ENCODE measurements around the gene HOATZ.

The HOATZ gene

GRCh38 chr11:111550258-111550657, 35.7 kb downstream of the HOATZ start:
- DNase-seq (ENCODE audit: low read depth), result no peak
- H3K4me3 ChIP-seq (ENCODE audit: low read length), result no peak overlapping the region
- peaks cover 9% of the 10 kb centered on the region for H3K4me1 ChIP-seq (ENCODE audit: control insufficient read depth, insufficient read depth, low read length)
- no peaks in the 10 kb centered on the region for H3K27me3 ChIP-seq (replicated peaks; ENCODE audit: control insufficient read depth, insufficient read depth, low read length)
- peaks cover 21% of the 10 kb centered on the region for H3K36me3 ChIP-seq (ENCODE audit: control insufficient read depth, insufficient read depth, low read length, severe bottlenecking)
- no peak overlapping the region for H3K9ac ChIP-seq (ENCODE audit: low read length)
- H3K9me3 ChIP-seq (ENCODE audit: control insufficient read depth, low read length), result no peaks in the 10 kb centered on the region

GRCh38 chr11:111554532-111554931, 40.0 kb downstream of the HOATZ start:
- no peaks in the 10 kb centered on the region for H3K27me3 ChIP-seq (replicated peaks; ENCODE audit: control insufficient read depth, insufficient read depth, low read length)
- peak overlapping the region; percentile 32 for H3K9ac ChIP-seq (ENCODE audit: low read length)
- H3K4me3 ChIP-seq (ENCODE audit: low read length), result peak overlapping the region; percentile 17
- DNase-seq (ENCODE audit: low read depth), result no peak
- no peaks in the 10 kb centered on the region for H3K9me3 ChIP-seq (ENCODE audit: control insufficient read depth, low read length)
- H3K36me3 ChIP-seq (ENCODE audit: control insufficient read depth, insufficient read depth, low read length, severe bottlenecking), result no peaks in the 10 kb centered on the region
- H3K4me1 ChIP-seq (ENCODE audit: control insufficient read depth, insufficient read depth, low read length), result peaks cover 40% of the 10 kb centered on the region

DNA sequence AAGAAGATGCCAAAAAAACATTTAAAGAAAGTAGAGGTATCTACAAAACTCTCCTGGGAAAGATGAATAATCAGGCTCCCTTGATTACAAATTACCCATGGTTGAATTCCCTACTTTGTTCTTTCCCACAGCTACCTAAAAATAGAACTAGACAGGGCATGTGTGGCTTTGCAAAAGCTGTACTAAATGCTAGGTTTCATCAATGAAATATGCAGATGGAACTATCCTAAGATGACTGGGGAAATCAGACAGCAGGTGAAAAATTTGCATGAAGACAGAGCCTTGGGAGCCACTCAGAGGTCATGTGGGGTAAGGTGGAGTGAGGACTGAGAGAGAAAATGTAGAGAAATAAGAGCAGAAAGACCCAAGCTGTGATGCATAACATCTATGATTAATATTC, 40.7 kb downstream of the HOATZ start:
- Histone ChIP-seq H3K27me3 (replicated peaks; ENCODE audit: control insufficient read depth, insufficient read depth, low read length) (no peaks in the 10 kb centered on the region), H3K9me3 (ENCODE audit: control insufficient read depth, low read length) (no peaks in the 10 kb centered on the region), H3K36me3 (ENCODE audit: control insufficient read depth, insufficient read depth, low read length, severe bottlenecking) (peaks cover under 1% of the 10 kb centered on the region), H3K9ac (ENCODE audit: low read length) (no peak overlapping the region), H3K4me1 (ENCODE audit: control insufficient read depth, insufficient read depth, low read length) (peaks cover 46% of the 10 kb centered on the region), H3K4me3 (ENCODE audit: low read length) (no peak overlapping the region)
- DNase-seq (ENCODE audit: low read depth), result peak; percentile 50

- Histone ChIP-seq H3K9me3 (ENCODE audit: control insufficient read depth, low read length) (no peaks in the 10 kb centered on the region), H3K4me1 (ENCODE audit: control insufficient read depth, insufficient read depth, low read length) (peaks cover 68% of the 10 kb centered on the region), H3K4me3 (ENCODE audit: low read length) (peak overlapping the region; percentile 2), H3K36me3 (ENCODE audit: control insufficient read depth, insufficient read depth, low read length, severe bottlenecking) (peaks cover 4% of the 10 kb centered on the region), H3K27me3 (replicated peaks; ENCODE audit: control insufficient read depth, insufficient read depth, low read length) (no peaks in the 10 kb centered on the region), H3K9ac (ENCODE audit: low read length) (peak overlapping the region; percentile 57)
- DNase-seq (ENCODE audit: low read depth), result peak; percentile 98
Observed at GRCh38 chr11:111557425-111558111, 43.0 kb downstream of the HOATZ start.

DNA sequence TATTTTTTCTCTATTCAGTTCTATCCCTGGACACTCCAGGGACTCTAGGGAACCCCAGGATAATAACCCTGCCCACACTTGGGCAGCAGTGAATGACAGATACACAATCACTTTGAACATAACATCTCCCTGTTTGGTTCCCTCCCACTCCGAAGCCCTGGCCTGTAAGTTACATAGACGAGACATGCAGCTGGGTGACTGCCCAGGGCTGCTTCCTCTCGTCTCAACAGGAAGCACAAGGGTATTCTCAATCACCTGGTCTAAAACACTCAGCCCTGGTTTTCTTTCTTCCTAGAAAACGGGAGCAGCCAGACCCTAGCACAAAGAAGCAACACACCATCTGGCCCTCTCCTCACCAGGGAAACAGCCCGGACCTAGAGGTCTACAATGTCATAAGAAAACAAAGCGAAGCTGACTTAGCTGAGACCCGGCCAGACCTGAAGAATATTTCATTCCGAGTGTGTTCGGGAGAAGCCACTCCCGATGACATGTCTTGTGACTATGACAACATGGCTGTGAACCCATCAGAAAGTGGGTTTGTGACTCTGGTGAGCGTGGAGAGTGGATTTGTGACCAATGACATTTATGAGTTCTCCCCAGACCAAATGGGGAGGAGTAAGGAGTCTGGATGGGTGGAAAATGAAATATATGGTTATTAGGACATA, 45.4 kb downstream of the HOATZ start:
- no peak for DNase-seq (ENCODE audit: low read depth)
- Histone ChIP-seq H3K36me3 (ENCODE audit: control insufficient read depth, insufficient read depth, low read length, severe bottlenecking) (peaks cover 4% of the 10 kb centered on the region), H3K27me3 (replicated peaks; ENCODE audit: control insufficient read depth, insufficient read depth, low read length) (no peaks in the 10 kb centered on the region), H3K4me3 (ENCODE audit: low read length) (no peak overlapping the region), H3K9me3 (ENCODE audit: control insufficient read depth, low read length) (no peaks in the 10 kb centered on the region), H3K9ac (ENCODE audit: low read length) (no peak overlapping the region), H3K4me1 (ENCODE audit: control insufficient read depth, insufficient read depth, low read length) (peaks cover 65% of the 10 kb centered on the region)

DNA sequence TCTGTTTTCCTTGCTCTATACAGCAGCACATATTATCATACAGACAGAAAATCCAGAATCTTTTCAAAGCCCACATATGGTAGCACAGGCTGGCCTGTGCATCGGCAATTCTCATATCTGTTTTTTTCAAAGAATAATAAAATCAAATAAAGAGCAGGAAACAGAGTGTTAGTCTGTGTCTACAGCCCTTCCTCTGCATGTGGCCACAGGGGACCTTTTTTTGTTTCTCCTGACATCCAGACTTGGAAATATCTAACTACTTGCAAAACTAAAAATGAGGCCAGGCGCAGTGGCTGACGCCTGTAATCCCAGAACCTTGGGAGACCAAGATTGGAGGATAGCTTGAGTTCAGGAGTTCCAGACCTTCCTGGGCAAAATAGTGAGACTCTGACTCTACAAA, 46.2 kb downstream of the HOATZ start:
- DNase-seq (ENCODE audit: low read depth), result no peak
- Histone ChIP-seq H3K9ac (ENCODE audit: low read length) (peak overlapping the region; percentile 32), H3K4me1 (ENCODE audit: control insufficient read depth, insufficient read depth, low read length) (peaks cover 56% of the 10 kb centered on the region), H3K27me3 (replicated peaks; ENCODE audit: control insufficient read depth, insufficient read depth, low read length) (no peaks in the 10 kb centered on the region), H3K9me3 (ENCODE audit: control insufficient read depth, low read length) (no peaks in the 10 kb centered on the region), H3K36me3 (ENCODE audit: control insufficient read depth, insufficient read depth, low read length, severe bottlenecking) (peaks cover 4% of the 10 kb centered on the region), H3K4me3 (ENCODE audit: low read length) (no peak overlapping the region)

GRCh38 chr11:111561306-111561705, 46.7 kb downstream of the HOATZ start:
- Histone ChIP-seq H3K4me1 (ENCODE audit: control insufficient read depth, insufficient read depth, low read length) (peaks cover 51% of the 10 kb centered on the region), H3K27me3 (replicated peaks; ENCODE audit: control insufficient read depth, insufficient read depth, low read length) (no peaks in the 10 kb centered on the region), H3K36me3 (ENCODE audit: control insufficient read depth, insufficient read depth, low read length, severe bottlenecking) (peaks cover 4% of the 10 kb centered on the region)

DNA sequence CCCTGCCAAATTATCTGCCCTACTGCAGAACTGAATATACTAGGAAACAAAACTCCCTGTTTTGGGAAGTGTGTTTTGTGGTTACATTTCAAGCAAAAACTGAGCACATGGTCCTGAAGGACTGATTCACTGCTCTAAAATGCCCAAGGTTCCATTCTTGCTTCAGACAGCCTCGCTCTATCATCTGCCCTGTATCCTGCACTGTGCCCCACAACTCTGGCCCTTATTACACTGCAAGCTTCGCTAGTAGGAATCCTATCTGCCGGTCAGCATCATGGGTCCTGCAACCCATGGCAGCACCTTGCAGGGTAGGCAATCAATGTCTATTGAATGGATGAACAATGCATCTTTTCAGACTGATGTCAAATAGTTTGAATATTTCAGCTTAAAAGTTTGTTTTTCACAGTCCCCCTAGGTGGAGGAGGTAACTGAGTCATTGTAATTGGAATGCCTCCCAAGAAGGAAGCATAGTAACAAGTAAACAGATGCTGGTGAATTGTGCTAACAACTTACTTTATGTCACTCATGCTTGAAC, 47.3 kb downstream of the HOATZ start:
- Histone ChIP-seq H3K27me3 (replicated peaks; ENCODE audit: control insufficient read depth, insufficient read depth, low read length) (no peaks in the 10 kb centered on the region), H3K36me3 (ENCODE audit: control insufficient read depth, insufficient read depth, low read length, severe bottlenecking) (peaks cover 4% of the 10 kb centered on the region), H3K9ac (ENCODE audit: low read length) (peak overlapping the region; percentile 32), H3K4me3 (ENCODE audit: low read length) (no peak overlapping the region), H3K4me1 (ENCODE audit: control insufficient read depth, insufficient read depth, low read length) (peaks cover 45% of the 10 kb centered on the region), H3K9me3 (ENCODE audit: control insufficient read depth, low read length) (no peaks in the 10 kb centered on the region)
- DNase-seq (ENCODE audit: low read depth), result peak; percentile 77

More at GRCh38 chr11:111561306-111561705, 46.7 kb downstream of the HOATZ start:
- H3K9me3 ChIP-seq (ENCODE audit: control insufficient read depth, low read length), result no peaks in the 10 kb centered on the region
- peak overlapping the region; percentile 32 for H3K9ac ChIP-seq (ENCODE audit: low read length)
- H3K4me3 ChIP-seq (ENCODE audit: low read length), result no peak overlapping the region
- no peak for DNase-seq (ENCODE audit: low read depth)

- H3K27me3 ChIP-seq (replicated peaks; ENCODE audit: control insufficient read depth, insufficient read depth, low read length), result no peaks in the 10 kb centered on the region
- H3K9me3 ChIP-seq (ENCODE audit: control insufficient read depth, low read length), result no peaks in the 10 kb centered on the region
- DNase-seq (ENCODE audit: low read depth), result no peak
- H3K4me3 ChIP-seq (ENCODE audit: low read length), result no peak overlapping the region
- H3K9ac ChIP-seq (ENCODE audit: low read length), result peak overlapping the region; percentile 32
- H3K36me3 ChIP-seq (ENCODE audit: control insufficient read depth, insufficient read depth, low read length, severe bottlenecking), result peaks cover 4% of the 10 kb centered on the region
- H3K4me1 ChIP-seq (ENCODE audit: control insufficient read depth, insufficient read depth, low read length), result peaks cover 35% of the 10 kb centered on the region
Observed at GRCh38 chr11:111562692-111563389, 48.3 kb downstream of the HOATZ start.

- DNase-seq (ENCODE audit: low read depth), result peak; percentile 93
- Histone ChIP-seq H3K27me3 (replicated peaks; ENCODE audit: control insufficient read depth, insufficient read depth, low read length) (no peaks in the 10 kb centered on the region), H3K9me3 (ENCODE audit: control insufficient read depth, low read length) (no peaks in the 10 kb centered on the region)
Observed at GRCh38 chr11:111565114-111565720, 50.6 kb downstream of the HOATZ start.

GRCh38 chr11:111566324-111566723, 51.7 kb downstream of the HOATZ start:
- Histone ChIP-seq H3K9me3 (ENCODE audit: control insufficient read depth, low read length) (no peaks in the 10 kb centered on the region), H3K27me3 (replicated peaks; ENCODE audit: control insufficient read depth, insufficient read depth, low read length) (no peaks in the 10 kb centered on the region), H3K4me3 (ENCODE audit: low read length) (no peak overlapping the region), H3K9ac (ENCODE audit: low read length) (no peak overlapping the region), H3K4me1 (ENCODE audit: control insufficient read depth, insufficient read depth, low read length) (peaks cover 15% of the 10 kb centered on the region), H3K36me3 (ENCODE audit: control insufficient read depth, insufficient read depth, low read length, severe bottlenecking) (no peaks in the 10 kb centered on the region)
- no peak for DNase-seq (ENCODE audit: low read depth)

More at GRCh38 chr11:111565114-111565720, 50.6 kb downstream of the HOATZ start:
- Histone ChIP-seq H3K9ac (ENCODE audit: low read length) (no peak overlapping the region), H3K36me3 (ENCODE audit: control insufficient read depth, insufficient read depth, low read length, severe bottlenecking) (peaks cover 4% of the 10 kb centered on the region), H3K4me3 (ENCODE audit: low read length) (no peak overlapping the region), H3K4me1 (ENCODE audit: control insufficient read depth, insufficient read depth, low read length) (peaks cover 25% of the 10 kb centered on the region)

Data from adipocyte (in vitro differentiated cells).